Measurements from ENCODE around the gene SART1. TPM values are rescaled to one million over a fixed set of nuclear protein-coding genes. Genes with fewer than 3 reads are reported as not detected.
"Not testable (repeated sequence)": the region's sequence is repeated elsewhere in the genome, so short reads cannot be mapped to it uniquely, and the experiment has no call there.

The SART1 gene
- total RNA-seq, 1 donor from 2014 or later = 37.3 TPM

GRCh38 chr11:66020212-66020611 lies 58.7 kb downstream of the SART1 start:
- peaks cover 3% of the 10 kb centered on the region for H3K27me3 Mint-ChIP-seq (ENCODE audit: low read depth)
- no peak for TF ChIP-seq CTCF (IDR thresholded peaks at IDR 0.05)
- H3K9me3 Mint-ChIP-seq (ENCODE audit: low read depth) = no peaks in the 10 kb centered on the region
- no peak for DNase-seq (ENCODE audit: low spot score)
- peaks cover 43% of the 10 kb centered on the region for H3K4me1 Mint-ChIP-seq (ENCODE audit: low read depth)
- no peak overlapping the region for H3K27ac Mint-ChIP-seq (ENCODE audit: unreplicated experiment)
- no peaks in the 10 kb centered on the region for H3K36me3 Mint-ChIP-seq (ENCODE audit: low read depth)
- no peak overlapping the region for H3K4me3 Mint-ChIP-seq (ENCODE audit: unreplicated experiment)

- Mint-ChIP-seq H3K27ac (ENCODE audit: unreplicated experiment) (peak overlapping the region; percentile 51), H3K36me3 (ENCODE audit: low read depth) (no peaks in the 10 kb centered on the region), H3K9me3 (ENCODE audit: low read depth) (no peaks in the 10 kb centered on the region), H3K27me3 (ENCODE audit: low read depth) (peaks cover 3% of the 10 kb centered on the region), H3K4me1 (ENCODE audit: low read depth) (peaks cover 37% of the 10 kb centered on the region), H3K4me3 (ENCODE audit: unreplicated experiment) (no peak overlapping the region)
- no peak for DNase-seq (ENCODE audit: low spot score)
- TF ChIP-seq CTCF (IDR thresholded peaks at IDR 0.05) = no peak
Measured at GRCh38 chr11:66020618-66021357, 59.3 kb downstream of the SART1 start.

- Mint-ChIP-seq H3K4me1 (ENCODE audit: low read depth) (peaks cover 26% of the 10 kb centered on the region), H3K9me3 (ENCODE audit: low read depth) (no peaks in the 10 kb centered on the region), H3K4me3 (ENCODE audit: unreplicated experiment) (peak overlapping the region; percentile 46), H3K27me3 (ENCODE audit: low read depth) (peaks cover 3% of the 10 kb centered on the region), H3K36me3 (ENCODE audit: low read depth) (no peaks in the 10 kb centered on the region), H3K27ac (ENCODE audit: unreplicated experiment) (no peak overlapping the region)
- no peak for DNase-seq (ENCODE audit: low spot score)
- TF ChIP-seq CTCF (IDR thresholded peaks at IDR 0.05) = peak; percentile 94
Measured at GRCh38 chr11:66022401-66023185, 61.1 kb downstream of the SART1 start.

GRCh38 chr11:66023186-66023440 lies 61.6 kb downstream of the SART1 start:
- H3K4me1 Mint-ChIP-seq (ENCODE audit: low read depth) = peaks cover 26% of the 10 kb centered on the region
- not testable (repeated sequence) for DNase-seq (ENCODE audit: low spot score)

GRCh38 chr11:66026017-66026529 lies 64.5 kb downstream of the SART1 start, which contains the start of gene CATSPER1:
Gene CATSPER1 (minus strand): TSS chr11:66026479. CDS start chr11:66026379, 100 bp downstream.
- H3K9me3 Mint-ChIP-seq (ENCODE audit: low read depth) = no peaks in the 10 kb centered on the region
- TF ChIP-seq CTCF (IDR thresholded peaks at IDR 0.05) = no peak
- H3K4me3 Mint-ChIP-seq (ENCODE audit: unreplicated experiment) = no peak within 1 kb of the TSS
- no peaks in the 10 kb centered on the region for H3K36me3 Mint-ChIP-seq (ENCODE audit: low read depth)
- H3K27ac Mint-ChIP-seq (ENCODE audit: unreplicated experiment) = no peak within 1 kb of the TSS
- peaks cover 3% of the 10 kb centered on the region for H3K27me3 Mint-ChIP-seq (ENCODE audit: low read depth)
- no peak for DNase-seq (ENCODE audit: low spot score)
- peaks cover 16% of the 10 kb centered on the region for H3K4me1 Mint-ChIP-seq (ENCODE audit: low read depth)

More at GRCh38 chr11:66023186-66023440, 61.6 kb downstream of the SART1 start:
- H3K27me3 Mint-ChIP-seq (ENCODE audit: low read depth); H3K9me3 Mint-ChIP-seq (ENCODE audit: low read depth); H3K4me3 Mint-ChIP-seq (ENCODE audit: unreplicated experiment); H3K27ac Mint-ChIP-seq (ENCODE audit: unreplicated experiment); H3K36me3 Mint-ChIP-seq (ENCODE audit: low read depth): not testable (repeated sequence)

Other genes with a start within 250 kb of the SART1 start
- 39.9 to 53.6 TPM (median 43.2 TPM) in 3 replicates for gene KAT5, start 249.5 kb upstream of the SART1 start, total RNA-seq
- 39.3 to 56.9 TPM (median 42.7 TPM) in 3 replicates for gene RNASEH2C, start 240.9 kb upstream of the SART1 start, total RNA-seq
- gene AP5B1, start 180.8 kb upstream of the SART1 start, total RNA-seq = 13.8 to 14.6 TPM (median 14.1 TPM) in 3 replicates
- gene OVOL1, start 174.7 kb upstream of the SART1 start, total RNA-seq = 0.12 TPM in 1 of 3 replicates, not detected in the others
- gene SNX32, start 127.8 kb upstream of the SART1 start, total RNA-seq = 0.79 to 1.8 TPM (median 0.80 TPM) in 3 replicates
- gene CFL1, start 103.6 kb upstream of the SART1 start, total RNA-seq = 850 to 1,236 TPM (median 1,222 TPM) in 3 replicates
- 55.7 to 68.4 TPM (median 66.3 TPM) in 3 replicates for gene MUS81, start 101.3 kb upstream of the SART1 start, total RNA-seq
- 174 to 310 TPM (median 290 TPM) in 3 replicates for gene EFEMP2, start 88.9 kb upstream of the SART1 start, total RNA-seq
- not detected in 3 replicates for gene CTSW, start 81.9 kb upstream of the SART1 start, total RNA-seq
- 82.7 to 100 TPM (median 83.5 TPM) in 3 replicates for gene FIBP, start 73.3 kb upstream of the SART1 start, total RNA-seq
- 23.4 to 31.6 TPM (median 26.6 TPM) in 3 replicates for gene CCDC85B, start 71.1 kb upstream of the SART1 start, total RNA-seq
- 5.8 to 12.3 TPM (median 7.5 TPM) in 3 replicates for gene FOSL1, start 61.3 kb upstream of the SART1 start, total RNA-seq
- gene C11orf68, start 42.7 kb upstream of the SART1 start, total RNA-seq = 68.2 to 69.8 TPM (median 68.8 TPM) in 3 replicates
- gene DRAP1, start 42.3 kb upstream of the SART1 start, total RNA-seq = 111 to 142 TPM (median 116 TPM) in 3 replicates
- not detected in 3 replicates for gene TSGA10IP, start 16.3 kb upstream of the SART1 start, total RNA-seq
- 30.6 to 36.6 TPM (median 34.0 TPM) in 3 replicates for gene EIF1AD, start 40.4 kb downstream of the SART1 start, total RNA-seq
- 178 to 243 TPM (median 187 TPM) in 3 replicates for gene BANF1, start 40.8 kb downstream of the SART1 start, total RNA-seq
- gene CST6, start 50.3 kb downstream of the SART1 start, total RNA-seq = not detected in 3 replicates
- 0.44 TPM in 1 of 3 replicates, not detected in the others for gene CATSPER1, start 64.7 kb downstream of the SART1 start, total RNA-seq
- 1.1 to 2.0 TPM (median 1.8 TPM) in 3 replicates for gene GAL3ST3, start 87.4 kb downstream of the SART1 start, total RNA-seq
- 142 to 169 TPM (median 143 TPM) in 3 replicates for gene SF3B2, start 90.6 kb downstream of the SART1 start, total RNA-seq
- gene PACS1, start 108.5 kb downstream of the SART1 start, total RNA-seq = 74.4 to 90.7 TPM (median 85.7 TPM) in 3 replicates

All from chondrocyte (in vitro differentiated cells).